K562 (cell line): ENCODE data around the gene DCAF11. TPM values are rescaled to one million over a fixed set of nuclear protein-coding genes. Genes with fewer than 3 reads are reported as not detected.

Experiments used
- CREM ChIP-seq: IDR thresholded peaks from 2 replicates; pipeline ENCODE4 v1.6.1; 2014; ENCODE audit warnings: antibody characterized with exemption, low read depth
- DEAF1 ChIP-seq: fragments of 450-650 bp; formaldehyde crosslinking; IDR thresholded peaks from 2 replicates; pipeline ENCODE4 v1.4.0; 2020; ENCODE audit warnings: mild to moderate bottlenecking, moderate library complexity
- HNRNPL ChIP-seq: fragments of 200-400 bp; formaldehyde crosslinking; IDR thresholded peaks from 2 replicates; pipeline ENCODE4 v1.6.1; 2017; ENCODE audit warnings: low read depth, mild to moderate bottlenecking, low read length
- KLF16 ChIP-seq: IDR thresholded peaks from 2 replicates; pipeline ENCODE4 v1.6.1; 2016; ENCODE audit warnings: antibody characterized with exemption
- MLLT1 ChIP-seq, 2 experiments: fragments of 450-650 bp; IDR thresholded peaks; 2 replicates each; pipeline ENCODE4 v1.6.1; 2016
- NBN ChIP-seq: fragments of 450-650 bp; IDR thresholded peaks from 2 replicates; pipeline ENCODE4 v1.6.1; 2016; ENCODE audit warnings: low read depth, mild to moderate bottlenecking
- NRF1 ChIP-seq, 2 experiments: fragments of 450-650 bp; IDR thresholded peaks in 1 of 2; conservative IDR thresholded peaks in 1 of 2; 2 replicates each; pipeline ENCODE4 v1.6.1; 2014; ENCODE audit warnings: mild to moderate bottlenecking in 2 of 2
- PCBP1 ChIP-seq: fragments of 200-400 bp; formaldehyde crosslinking; IDR thresholded peaks from 2 replicates; pipeline ENCODE4 v1.6.1; 2018; ENCODE audit warnings: mild to moderate bottlenecking, low read depth, low read length; ENCODE audit not compliant: poor library complexity, severe bottlenecking
- POLR2A ChIP-seq: fragments of 450-650 bp; conservative IDR thresholded peaks from 2 replicates; pipeline ENCODE4 v1.6.1; 2016
- RCOR1 ChIP-seq, 2 experiments: IDR thresholded peaks; 2 replicates each; pipeline ENCODE4 v1.6.1; 2012; ENCODE audit warnings: low read depth in 2 of 2, low read length in 2 of 2, borderline replicate concordance in 1 of 2, improper control_type of control experiment in 1 of 2
- REST ChIP-seq, 2 experiments: fragments of 450-650 bp; formaldehyde crosslinking in 1 of 2; IDR thresholded peaks; 2 replicates each; pipeline versions ENCODE4 v1.4.0 to v1.6.1; 2014 to 2020; ENCODE audit warnings: mild to moderate bottlenecking in 2 of 2, borderline replicate concordance in 1 of 2, low read depth in 1 of 2
- VEZF1 ChIP-seq: fragments of 200-800 bp; sonication (Bioruptor generic); IDR thresholded peaks from 2 replicates; pipeline ENCODE4 v1.6.1; 2017; ENCODE audit warnings: missing genetic modification characterization, missing compliant biosample characterization
- polyA plus RNA-seq, 8 experiments: library from polyadenylated mRNA; depleted of rRNA in 4 of 8; stranded (reverse) in 5 of 8; unstranded in 3 of 8; fragments of >200 nt; fragmentation: Nextera tagmentation in 2 of 8; fragmentation: Illumina TruSeq in 1 of 8; extraction: Ambion mirVana in 2 of 8; extraction: Trizol in 1 of 8; gene quantifications; 2 replicates each; pipeline versions ENCODE4 v1.2.1 to v1.2.3, GENCODE V29; 2011 to 2014; ENCODE audit warnings: inconsistent platforms in 1 of 8, missing spikeins in 1 of 8
- total RNA-seq, 7 experiments: library from RNA; depleted of rRNA in 6 of 7; stranded (reverse); fragments of >200 nt in 6 of 7; fragmentation: Illumina TruSeq in 2 of 7; extraction: Trizol in 2 of 7; gene quantifications; 2 replicates each; pipeline versions ENCODE4 v1.2.1 to v1.2.3, GENCODE V29; 2011 to 2021; ENCODE audit warnings: low replicate concordance in 1 of 7

DCAF11 gene
- total and polyA plus RNA-seq, 9 of the 15 experiments (the other 6 are each of a cell fraction or from before 2014, with no cell fraction given), result 8.5 to 46.2 (median 36.4) TPM

GRCh38 chr14:24146978-24147760, 32.6 kb downstream of the DCAF11 start, which contains the start of gene RNF31 (continued):
- TF ChIP-seq DEAF1 (CRISPR knock-in tag) (no peak), CREM (peak; percentile 24; the same call in 1 of the 2 replicates), MLLT1 (IDR thresholded peaks at IDR 0.05) (0 out of 4 replicates have a peak, but pooled peaks of 1 of the 2 experiments have one; percentile 0), NBN (0 out of 2 replicates have a peak, but pooled peaks have one; percentile 3), VEZF1 (no peak), PCBP1 (no peak), RCOR1 (IDR thresholded peaks at IDR 0.05; ENCODE audit: borderline replicate concordance in 1 of 2, low read depth in 2 of 2, low read length in 2 of 2) (peak in 1 of 2 experiments; percentile 32; a peak in 1 of 4 replicates), HNRNPL (no peak), NRF1 (conservative IDR thresholded peaks at IDR 0.05 in 1 of 2, IDR thresholded peaks at IDR 0.05 in 1 of 2) (peak; percentile 79 to 81), KLF16 (peak; percentile 59; the same call in 1 of the 2 replicates), REST (IDR thresholded peaks at IDR 0.05; ENCODE audit: borderline replicate concordance) (peak; percentile 87), REST (CRISPR knock-in tag; IDR thresholded peaks at IDR 0.05; ENCODE audit: low read depth) (no peak), POLR2A (peak; percentile 55; the same call in 1 of the 2 replicates)
